ENCODE data around the gene PLB1. TPM values are rescaled to one million over a fixed set of nuclear protein-coding genes. Genes with fewer than 3 reads are reported as not detected.

The PLB1 gene
- total RNA-seq, 2 donors from 2014 or later: 19.2 to 29.6 TPM

- no peaks in the 10 kb centered on the region for H3K9me3 ChIP-seq
- no peaks in the 10 kb centered on the region for H3K27me3 ChIP-seq (replicated peaks; ENCODE audit: insufficient read depth)
- H3K27ac ChIP-seq: no peak overlapping the region
- ATAC-seq (ENCODE audit: insufficient number of reproducible peaks, low FRiP score, low read depth) (no peak), DNase-seq (ENCODE audit: low spot score) (no peak)
- H3K4me1 ChIP-seq (ENCODE audit: control insufficient read depth in 1 of 2, low read depth in 2 of 2): no peaks in the 10 kb centered on the region
- TF ChIP-seq CTCF (IDR thresholded peaks at IDR 0.05): no peak
- no peak overlapping the region for H3K4me3 ChIP-seq
- H3K36me3 ChIP-seq: no peaks in the 10 kb centered on the region
Observed at GRCh38 chr2:28533044-28533680, 37.3 kb downstream of the PLB1 start.

GRCh38 chr2:28534817-28535216 lies 39.0 kb downstream of the PLB1 start:
- no peaks in the 10 kb centered on the region for H3K4me1 ChIP-seq (ENCODE audit: control insufficient read depth in 1 of 2, low read depth in 2 of 2)
- DNase-seq (ENCODE audit: low spot score) (no peak), ATAC-seq (ENCODE audit: insufficient number of reproducible peaks, low FRiP score, low read depth) (no peak)
- no peak for TF ChIP-seq CTCF (IDR thresholded peaks at IDR 0.05)
- H3K27ac ChIP-seq: no peak overlapping the region
- H3K27me3 ChIP-seq (replicated peaks; ENCODE audit: insufficient read depth): no peaks in the 10 kb centered on the region
- H3K36me3 ChIP-seq: no peaks in the 10 kb centered on the region
- H3K9me3 ChIP-seq: no peaks in the 10 kb centered on the region
- H3K4me3 ChIP-seq: no peak overlapping the region

GRCh38 chr2:28538134-28538533 lies 42.3 kb downstream of the PLB1 start:
- Histone ChIP-seq H3K36me3 (no peaks in the 10 kb centered on the region), H3K27me3 (replicated peaks; ENCODE audit: insufficient read depth) (no peaks in the 10 kb centered on the region), H3K4me1 (ENCODE audit: control insufficient read depth in 1 of 2, low read depth in 2 of 2) (no peaks in the 10 kb centered on the region), H3K9me3 (no peaks in the 10 kb centered on the region), H3K4me3 (no peak overlapping the region), H3K27ac (no peak overlapping the region)
- ATAC-seq (ENCODE audit: insufficient number of reproducible peaks, low FRiP score, low read depth): no peak
- DNase-seq (ENCODE audit: low spot score): no peak
- TF ChIP-seq CTCF (IDR thresholded peaks at IDR 0.05): no peak

GRCh38 chr2:28538652-28539051 lies 42.8 kb downstream of the PLB1 start:
- H3K27me3 ChIP-seq (replicated peaks; ENCODE audit: insufficient read depth): no peaks in the 10 kb centered on the region
- no peaks in the 10 kb centered on the region for H3K4me1 ChIP-seq (ENCODE audit: control insufficient read depth in 1 of 2, low read depth in 2 of 2)
- no peak overlapping the region for H3K27ac ChIP-seq
- no peak for DNase-seq (ENCODE audit: low spot score)
- no peak for ATAC-seq (ENCODE audit: insufficient number of reproducible peaks, low FRiP score, low read depth)
- no peak overlapping the region for H3K4me3 ChIP-seq
- H3K9me3 ChIP-seq: no peaks in the 10 kb centered on the region
- no peaks in the 10 kb centered on the region for H3K36me3 ChIP-seq
- TF ChIP-seq CTCF (IDR thresholded peaks at IDR 0.05): no peak

GRCh38 chr2:28539118-28539541 lies 43.3 kb downstream of the PLB1 start:
- no peak for ATAC-seq (ENCODE audit: insufficient number of reproducible peaks, low FRiP score, low read depth)

More at GRCh38 chr2:28539118-28539541, 43.3 kb downstream of the PLB1 start:
- no peak for TF ChIP-seq CTCF (IDR thresholded peaks at IDR 0.05)
- no peaks in the 10 kb centered on the region for H3K9me3 ChIP-seq
- DNase-seq (ENCODE audit: low spot score): no peak
- H3K27ac ChIP-seq: no peak overlapping the region
- H3K36me3 ChIP-seq: no peaks in the 10 kb centered on the region
- H3K27me3 ChIP-seq (replicated peaks; ENCODE audit: insufficient read depth): no peaks in the 10 kb centered on the region
- no peaks in the 10 kb centered on the region for H3K4me1 ChIP-seq (ENCODE audit: control insufficient read depth in 1 of 2, low read depth in 2 of 2)
- no peak overlapping the region for H3K4me3 ChIP-seq

Data from thoracic aorta (tissue), 2 donors.